ENCODE results near the gene EFL1.

Gene EFL1

DNA sequence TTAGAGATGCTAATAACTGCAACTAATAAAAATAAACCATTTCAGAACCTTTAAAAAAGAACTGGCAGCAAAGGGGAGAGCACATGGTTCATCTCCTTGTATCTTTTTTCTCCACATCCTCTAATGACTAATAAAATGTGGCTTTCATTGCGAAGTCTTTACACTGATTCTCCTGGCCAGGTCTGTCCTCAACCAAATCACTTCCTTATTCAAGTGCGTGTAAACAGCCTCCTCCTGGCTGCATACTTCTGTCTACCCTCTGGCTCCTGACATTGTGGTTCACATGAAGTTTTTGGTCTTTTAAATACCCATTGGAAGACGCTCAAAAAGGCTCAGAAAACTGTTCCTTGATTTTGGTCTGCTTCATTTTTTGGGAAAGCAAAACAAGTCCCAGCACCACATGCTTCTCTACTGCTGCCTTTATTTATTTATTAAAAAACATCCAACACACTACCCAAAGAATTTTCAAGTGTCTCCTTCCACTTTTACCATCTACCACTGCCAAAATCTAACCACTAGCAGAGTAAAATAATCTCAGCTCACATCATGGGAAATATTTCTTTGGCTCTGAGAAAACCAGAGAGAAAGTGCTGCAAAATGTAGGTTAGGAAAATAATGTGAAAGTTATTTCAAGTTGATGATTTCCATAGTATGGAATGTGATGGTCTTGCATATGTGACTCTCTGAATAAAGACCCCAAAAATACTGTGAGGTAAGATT is 85.1 kb downstream of the EFL1 start:
- Histone ChIP-seq H3K36me3 (ENCODE audit: control insufficient read depth, insufficient read depth, low read length) (no peaks in the 10 kb centered on the region), H3K9ac (ENCODE audit: low read length) (no peak overlapping the region), H3K4me1 (ENCODE audit: control insufficient read depth, insufficient read depth, low read length) (no peaks in the 10 kb centered on the region), H3K27ac (ENCODE audit: low read depth, low read length) (no peak overlapping the region), H3K4me3 (ENCODE audit: low read depth, low read length) (no peak overlapping the region), H3K9me3 (ENCODE audit: control insufficient read depth, insufficient read depth, low read depth, low read length) (no peaks in the 10 kb centered on the region), H3K27me3 (ENCODE audit: control insufficient read depth, insufficient read depth, low read length) (no peaks in the 10 kb centered on the region)

DNA sequence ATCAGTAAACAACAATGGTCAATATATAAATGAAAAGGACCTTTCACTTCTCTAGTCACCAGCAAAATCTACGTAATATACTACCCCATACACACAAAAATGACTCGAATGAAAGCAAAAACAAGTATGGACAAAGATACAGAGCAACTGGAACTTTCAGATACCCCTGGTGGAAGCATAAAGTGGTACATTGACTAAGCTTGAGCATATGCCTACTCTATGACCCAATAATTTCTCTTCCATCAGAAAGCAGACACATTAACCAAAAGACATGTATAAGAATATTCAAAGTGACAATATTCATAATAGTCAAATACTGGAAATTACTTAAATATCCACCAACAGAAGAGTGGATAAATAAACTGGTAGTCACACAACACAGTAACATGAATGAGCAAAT is 86.0 kb downstream of the EFL1 start:
- H3K4me3 ChIP-seq (ENCODE audit: low read depth, low read length), result no peak overlapping the region
- no peaks in the 10 kb centered on the region for H3K36me3 ChIP-seq (ENCODE audit: control insufficient read depth, insufficient read depth, low read length)
- no peak overlapping the region for H3K27ac ChIP-seq (ENCODE audit: low read depth, low read length)
- H3K4me1 ChIP-seq (ENCODE audit: control insufficient read depth, insufficient read depth, low read length), result no peaks in the 10 kb centered on the region
- no peaks in the 10 kb centered on the region for H3K9me3 ChIP-seq (ENCODE audit: control insufficient read depth, insufficient read depth, low read depth, low read length)
- no peaks in the 10 kb centered on the region for H3K27me3 ChIP-seq (ENCODE audit: control insufficient read depth, insufficient read depth, low read length)
- no peak overlapping the region for H3K9ac ChIP-seq (ENCODE audit: low read length)

DNA sequence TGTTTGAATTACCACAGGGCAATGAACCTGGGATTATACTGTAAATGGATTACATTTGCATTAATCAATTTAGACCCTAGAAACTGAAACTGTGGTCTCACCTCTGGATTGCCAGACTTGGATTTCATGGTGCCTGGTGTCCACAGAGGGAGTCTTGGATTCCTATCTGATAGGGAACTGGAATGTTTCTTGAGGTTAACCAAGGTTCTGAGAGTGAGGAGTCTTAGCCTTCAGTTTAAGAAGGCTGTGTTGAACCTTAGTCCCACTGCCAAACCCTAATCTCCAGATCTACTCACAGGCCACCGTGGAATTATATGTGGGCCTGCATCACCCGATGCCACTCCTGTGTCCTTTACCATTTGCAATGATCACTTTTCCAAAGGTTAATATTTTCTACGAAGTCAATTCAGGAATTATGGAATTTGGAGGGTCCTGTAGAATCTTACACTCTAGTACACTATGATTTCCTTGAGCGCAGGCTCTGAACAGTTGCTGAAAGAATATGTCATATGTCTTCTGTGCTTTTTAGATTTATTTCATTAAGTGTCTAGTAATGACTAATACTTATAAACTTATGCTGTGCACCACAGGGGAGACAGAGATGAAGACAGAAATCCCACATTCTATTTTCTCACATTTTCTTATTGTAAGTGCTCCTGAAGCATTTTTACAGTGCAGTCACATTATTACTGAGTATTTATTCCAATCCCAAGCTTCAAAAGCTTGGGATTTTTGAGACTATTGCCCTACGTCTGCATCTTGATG is 87.9 kb downstream of the EFL1 start:
- no peaks in the 10 kb centered on the region for H3K36me3 ChIP-seq (ENCODE audit: control insufficient read depth, insufficient read depth, low read length)
- H3K4me3 ChIP-seq (ENCODE audit: low read depth, low read length), result no peak overlapping the region
- H3K9me3 ChIP-seq (ENCODE audit: control insufficient read depth, insufficient read depth, low read depth, low read length), result no peaks in the 10 kb centered on the region
- H3K27me3 ChIP-seq (ENCODE audit: control insufficient read depth, insufficient read depth, low read length), result no peaks in the 10 kb centered on the region
- no peak overlapping the region for H3K9ac ChIP-seq (ENCODE audit: low read length)
- no peaks in the 10 kb centered on the region for H3K4me1 ChIP-seq (ENCODE audit: control insufficient read depth, insufficient read depth, low read length)
- H3K27ac ChIP-seq (ENCODE audit: low read depth, low read length), result no peak overlapping the region

DNA sequence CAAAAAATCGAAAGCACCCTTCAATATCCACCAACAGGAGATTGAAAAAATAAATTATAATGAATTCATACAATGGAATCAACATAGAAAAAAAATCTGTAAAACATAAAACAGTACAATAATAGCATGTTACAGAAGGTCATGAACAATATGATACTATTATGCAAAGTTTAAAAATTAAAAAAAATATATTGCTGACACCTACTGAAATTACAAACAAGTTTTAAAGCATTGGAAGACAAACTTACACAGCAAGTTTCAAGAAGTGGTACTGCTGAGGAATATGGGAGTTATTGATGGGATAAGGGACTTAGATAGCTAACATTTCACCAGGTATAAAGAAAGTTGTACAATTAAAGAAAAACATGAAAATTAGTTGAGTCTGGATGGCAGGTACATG is 89.4 kb downstream of the EFL1 start:
- Histone ChIP-seq H3K36me3 (ENCODE audit: control insufficient read depth, insufficient read depth, low read length) (no peaks in the 10 kb centered on the region), H3K9ac (ENCODE audit: low read length) (no peak overlapping the region), H3K27me3 (ENCODE audit: control insufficient read depth, insufficient read depth, low read length) (no peaks in the 10 kb centered on the region), H3K4me3 (ENCODE audit: low read depth, low read length) (no peak overlapping the region), H3K4me1 (ENCODE audit: control insufficient read depth, insufficient read depth, low read length) (no peaks in the 10 kb centered on the region), H3K27ac (ENCODE audit: low read depth, low read length) (no peak overlapping the region), H3K9me3 (ENCODE audit: control insufficient read depth, insufficient read depth, low read depth, low read length) (no peaks in the 10 kb centered on the region)

DNA sequence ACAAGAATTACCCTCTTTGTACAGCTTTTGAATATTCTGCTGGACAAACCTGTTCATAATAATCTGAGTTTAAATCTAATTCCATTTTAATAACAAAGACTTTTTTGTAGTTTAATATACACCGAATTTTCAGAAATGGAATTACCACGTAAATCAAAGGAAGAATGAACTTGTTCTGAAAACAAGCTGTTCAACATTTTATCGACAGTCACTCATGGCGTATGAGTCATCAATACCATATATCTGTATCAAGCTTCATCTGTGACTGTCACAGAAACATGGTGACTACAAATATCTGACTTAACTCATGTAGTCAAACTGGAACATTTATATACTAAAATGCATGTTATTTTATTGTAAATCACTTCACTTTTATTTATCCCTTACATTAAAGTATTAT is 90.0 kb downstream of the EFL1 start:
- Histone ChIP-seq H3K9ac (ENCODE audit: low read length) (no peak overlapping the region), H3K4me3 (ENCODE audit: low read depth, low read length) (no peak overlapping the region), H3K4me1 (ENCODE audit: control insufficient read depth, insufficient read depth, low read length) (no peaks in the 10 kb centered on the region), H3K9me3 (ENCODE audit: control insufficient read depth, insufficient read depth, low read depth, low read length) (no peaks in the 10 kb centered on the region), H3K27me3 (ENCODE audit: control insufficient read depth, insufficient read depth, low read length) (no peaks in the 10 kb centered on the region), H3K36me3 (ENCODE audit: control insufficient read depth, insufficient read depth, low read length) (no peaks in the 10 kb centered on the region), H3K27ac (ENCODE audit: low read depth, low read length) (no peak overlapping the region)

DNA sequence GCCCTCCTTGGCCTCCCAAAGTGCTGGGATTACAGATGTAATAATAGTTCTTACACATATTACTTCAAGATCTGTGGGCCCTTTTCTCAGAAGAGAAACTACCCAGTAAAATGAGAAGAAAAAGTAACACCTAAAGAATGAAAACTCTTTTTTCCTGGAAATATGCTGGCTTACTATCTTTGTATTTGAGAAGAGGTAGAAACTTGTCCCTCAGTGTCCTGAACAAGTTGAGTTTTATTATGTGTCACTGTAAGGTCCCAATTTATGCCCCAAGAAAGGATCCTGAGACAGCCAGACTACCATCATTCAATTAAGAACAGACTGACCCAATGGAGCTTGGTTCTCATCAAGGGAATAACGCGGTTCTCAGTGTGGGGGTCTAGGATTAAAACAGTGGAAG is 93.8 kb downstream of the EFL1 start:
- no peaks in the 10 kb centered on the region for H3K9me3 ChIP-seq (ENCODE audit: control insufficient read depth, insufficient read depth, low read depth, low read length)
- H3K4me1 ChIP-seq (ENCODE audit: control insufficient read depth, insufficient read depth, low read length), result no peaks in the 10 kb centered on the region
- no peaks in the 10 kb centered on the region for H3K27me3 ChIP-seq (ENCODE audit: control insufficient read depth, insufficient read depth, low read length)
- H3K4me3 ChIP-seq (ENCODE audit: low read depth, low read length), result no peak overlapping the region
- H3K27ac ChIP-seq (ENCODE audit: low read depth, low read length), result no peak overlapping the region
- H3K9ac ChIP-seq (ENCODE audit: low read length), result no peak overlapping the region
- no peaks in the 10 kb centered on the region for H3K36me3 ChIP-seq (ENCODE audit: control insufficient read depth, insufficient read depth, low read length)

DNA sequence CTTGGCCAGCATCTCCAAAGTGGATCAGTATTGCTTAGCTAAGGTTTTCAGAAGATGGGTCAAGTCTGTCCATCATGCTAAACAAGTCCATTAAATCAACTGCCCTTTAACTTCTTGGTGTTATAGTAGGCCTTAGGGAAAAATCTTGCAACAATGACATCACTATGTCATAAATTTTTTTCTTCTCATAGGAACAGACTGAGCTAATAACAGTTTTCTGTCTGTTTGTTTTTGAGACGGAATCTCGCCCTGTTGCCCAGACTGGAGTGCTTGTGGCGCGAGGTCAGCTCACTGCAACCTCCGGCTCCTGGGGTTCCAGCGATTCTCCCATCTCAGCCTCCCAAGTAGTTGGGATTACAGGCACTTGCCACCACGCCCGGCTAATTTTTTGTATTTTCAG is 94.2 kb downstream of the EFL1 start:
- Histone ChIP-seq H3K9ac (ENCODE audit: low read length) (no peak overlapping the region), H3K4me1 (ENCODE audit: control insufficient read depth, insufficient read depth, low read length) (no peaks in the 10 kb centered on the region), H3K9me3 (ENCODE audit: control insufficient read depth, insufficient read depth, low read depth, low read length) (no peaks in the 10 kb centered on the region), H3K36me3 (ENCODE audit: control insufficient read depth, insufficient read depth, low read length) (no peaks in the 10 kb centered on the region), H3K27ac (ENCODE audit: low read depth, low read length) (no peak overlapping the region), H3K27me3 (ENCODE audit: control insufficient read depth, insufficient read depth, low read length) (no peaks in the 10 kb centered on the region), H3K4me3 (ENCODE audit: low read depth, low read length) (no peak overlapping the region)

DNA sequence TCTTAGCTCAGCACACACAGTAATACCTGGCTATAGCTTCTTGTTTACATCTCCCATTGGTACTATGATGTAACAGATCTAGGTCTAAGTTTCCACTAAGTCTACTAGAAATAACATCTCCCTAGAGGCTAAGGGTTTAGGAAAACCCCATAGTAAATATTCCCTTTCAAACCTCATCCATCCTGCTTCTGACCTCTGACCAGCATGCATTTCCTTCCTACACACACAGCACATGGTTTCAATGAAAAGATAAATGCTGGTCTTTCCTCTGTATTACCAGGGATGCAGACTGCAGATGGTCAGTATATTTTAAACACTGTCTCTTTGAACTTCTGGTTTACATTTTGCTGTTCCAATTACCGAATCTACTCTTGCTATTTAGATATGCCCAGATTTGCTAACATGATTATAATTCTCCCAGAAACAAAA is 96.6 kb downstream of the EFL1 start:
- Histone ChIP-seq H3K4me3 (ENCODE audit: low read depth, low read length) (no peak overlapping the region), H3K27me3 (ENCODE audit: control insufficient read depth, insufficient read depth, low read length) (no peaks in the 10 kb centered on the region), H3K9me3 (ENCODE audit: control insufficient read depth, insufficient read depth, low read depth, low read length) (no peaks in the 10 kb centered on the region), H3K9ac (ENCODE audit: low read length) (no peak overlapping the region), H3K4me1 (ENCODE audit: control insufficient read depth, insufficient read depth, low read length) (no peaks in the 10 kb centered on the region), H3K27ac (ENCODE audit: low read depth, low read length) (no peak overlapping the region), H3K36me3 (ENCODE audit: control insufficient read depth, insufficient read depth, low read length) (peaks cover 9% of the 10 kb centered on the region; the same call in 1 of the 2 replicates)

DNA sequence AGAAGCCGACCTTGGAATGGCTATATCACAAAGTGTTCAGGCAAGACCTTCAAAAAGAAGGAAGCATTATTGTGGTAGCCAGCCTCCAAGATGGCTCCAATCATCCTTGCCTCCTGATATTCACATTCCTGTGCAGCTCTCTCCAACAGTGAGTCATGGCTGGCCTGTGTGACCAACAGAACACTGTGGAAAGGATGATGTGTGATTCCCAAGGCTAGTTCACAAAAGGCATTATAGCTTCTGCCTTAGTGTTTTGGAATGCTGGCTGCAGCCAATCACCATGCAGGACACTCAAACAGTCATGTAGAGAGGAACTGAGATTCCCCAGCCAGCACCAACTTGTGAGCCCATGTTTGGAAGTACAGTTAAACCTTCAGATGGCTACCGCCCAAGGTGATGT is 102.6 kb downstream of the EFL1 start:
- H3K36me3 ChIP-seq (ENCODE audit: control insufficient read depth, insufficient read depth, low read length), result peaks cover 13% of the 10 kb centered on the region; the same call in 1 of the 2 replicates

DNA sequence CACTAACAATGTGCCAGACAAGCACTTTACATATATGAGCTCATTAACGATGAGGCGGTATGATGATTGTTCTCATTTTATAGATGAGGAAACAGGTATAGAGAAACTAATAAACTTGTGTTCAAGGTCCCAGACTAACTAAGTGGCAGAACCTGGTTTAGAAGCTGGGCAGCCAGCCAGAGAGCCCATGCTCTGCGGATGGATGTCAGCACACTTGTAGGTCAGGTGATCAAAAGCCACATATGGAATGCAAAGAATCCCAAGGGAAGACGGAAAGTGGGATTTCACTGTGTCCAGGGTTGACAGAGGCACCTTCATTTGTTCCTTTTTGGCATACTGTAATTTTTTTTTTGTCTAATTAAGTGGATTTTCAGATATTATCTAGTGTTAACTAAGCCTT is 103.7 kb downstream of the EFL1 start:
- Histone ChIP-seq H3K27me3 (ENCODE audit: control insufficient read depth, insufficient read depth, low read length) (no peaks in the 10 kb centered on the region), H3K4me1 (ENCODE audit: control insufficient read depth, insufficient read depth, low read length) (no peaks in the 10 kb centered on the region), H3K36me3 (ENCODE audit: control insufficient read depth, insufficient read depth, low read length) (peaks cover 13% of the 10 kb centered on the region; the same call in 1 of the 2 replicates)

More for the DNA sequence above, 102.6 kb downstream of the EFL1 start:
- Histone ChIP-seq H3K27me3 (ENCODE audit: control insufficient read depth, insufficient read depth, low read length) (no peaks in the 10 kb centered on the region), H3K4me1 (ENCODE audit: control insufficient read depth, insufficient read depth, low read length) (no peaks in the 10 kb centered on the region), H3K4me3 (ENCODE audit: low read depth, low read length) (no peak overlapping the region), H3K9ac (ENCODE audit: low read length) (no peak overlapping the region), H3K27ac (ENCODE audit: low read depth, low read length) (no peak overlapping the region), H3K9me3 (ENCODE audit: control insufficient read depth, insufficient read depth, low read depth, low read length) (no peaks in the 10 kb centered on the region)

DNA sequence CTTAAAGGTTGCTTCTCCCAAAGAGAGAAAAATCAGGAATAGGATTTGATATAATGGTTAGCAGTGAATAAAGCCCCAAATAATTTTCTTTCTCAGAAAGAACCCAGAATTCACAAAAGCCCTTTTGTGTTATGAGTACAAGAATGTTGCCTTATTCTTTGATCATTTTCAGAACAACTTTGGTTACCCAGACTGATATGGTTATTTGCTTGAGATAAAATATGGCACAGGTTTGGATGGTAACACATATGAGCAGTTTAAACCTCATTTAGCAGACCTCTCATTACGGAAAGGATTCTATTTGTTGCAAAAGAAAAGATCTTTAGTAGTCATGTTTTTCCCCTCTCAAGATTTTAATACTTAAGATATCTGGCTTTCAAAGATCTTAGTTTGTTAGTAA is 111.9 kb downstream of the EFL1 start:
- Histone ChIP-seq H3K27me3 (ENCODE audit: control insufficient read depth, insufficient read depth, low read length) (no peaks in the 10 kb centered on the region), H3K4me1 (ENCODE audit: control insufficient read depth, insufficient read depth, low read length) (no peaks in the 10 kb centered on the region), H3K36me3 (ENCODE audit: control insufficient read depth, insufficient read depth, low read length) (peaks cover 13% of the 10 kb centered on the region), H3K9me3 (ENCODE audit: control insufficient read depth, insufficient read depth, low read depth, low read length) (no peaks in the 10 kb centered on the region), H3K27ac (ENCODE audit: low read depth, low read length) (no peak overlapping the region), H3K9ac (ENCODE audit: low read length) (no peak overlapping the region), H3K4me3 (ENCODE audit: low read depth, low read length) (no peak overlapping the region)

More for the DNA sequence above, 103.7 kb downstream of the EFL1 start:
- no peak overlapping the region for H3K9ac ChIP-seq (ENCODE audit: low read length)
- no peaks in the 10 kb centered on the region for H3K9me3 ChIP-seq (ENCODE audit: control insufficient read depth, insufficient read depth, low read depth, low read length)
- no peak overlapping the region for H3K27ac ChIP-seq (ENCODE audit: low read depth, low read length)
- no peak overlapping the region for H3K4me3 ChIP-seq (ENCODE audit: low read depth, low read length)
